ENCODE measurements around the gene MARS1. TPM values are rescaled to one million over a fixed set of nuclear protein-coding genes. Genes with fewer than 3 reads are reported as not detected.

The MARS1 gene
- total RNA-seq, 1 donor from 2014 or later = 350 TPM

GRCh38 chr12:57462251-57462911 is 25.5 kb upstream of the MARS1 start:
- peak; percentile 96 for TF ChIP-seq CTCF (IDR thresholded peaks at IDR 0.05)
- DNase-seq (ENCODE audit: low spot score) = peak; percentile 90
- peaks cover 37% of the 10 kb centered on the region for H3K4me1 Mint-ChIP-seq (ENCODE audit: low read depth)
- peak overlapping the region; percentile 95 for H3K4me3 Mint-ChIP-seq (ENCODE audit: unreplicated experiment)
- no peaks in the 10 kb centered on the region for H3K27me3 Mint-ChIP-seq (ENCODE audit: low read depth)
- no peaks in the 10 kb centered on the region for H3K9me3 Mint-ChIP-seq (ENCODE audit: low read depth)
- H3K36me3 Mint-ChIP-seq (ENCODE audit: low read depth) = no peaks in the 10 kb centered on the region
- peak overlapping the region; percentile 90 for H3K27ac Mint-ChIP-seq (ENCODE audit: unreplicated experiment)

- H3K4me3 Mint-ChIP-seq (ENCODE audit: unreplicated experiment) = peak overlapping the region; percentile 95
- peak overlapping the region; percentile 90 for H3K27ac Mint-ChIP-seq (ENCODE audit: unreplicated experiment)
- H3K36me3 Mint-ChIP-seq (ENCODE audit: low read depth) = peaks cover 2% of the 10 kb centered on the region
- H3K9me3 Mint-ChIP-seq (ENCODE audit: low read depth) = no peaks in the 10 kb centered on the region
- DNase-seq (ENCODE audit: low spot score) = no peak
- H3K27me3 Mint-ChIP-seq (ENCODE audit: low read depth) = no peaks in the 10 kb centered on the region
- peak; percentile 48 for TF ChIP-seq CTCF (IDR thresholded peaks at IDR 0.05)
- H3K4me1 Mint-ChIP-seq (ENCODE audit: low read depth) = peaks cover 33% of the 10 kb centered on the region
Observed at GRCh38 chr12:57462912-57463253, 25.0 kb upstream of the MARS1 start.

- Mint-ChIP-seq H3K36me3 (ENCODE audit: low read depth) (peaks cover 3% of the 10 kb centered on the region), H3K27ac (ENCODE audit: unreplicated experiment) (no peak overlapping the region), H3K9me3 (ENCODE audit: low read depth) (no peaks in the 10 kb centered on the region), H3K4me3 (ENCODE audit: unreplicated experiment) (no peak overlapping the region), H3K4me1 (ENCODE audit: low read depth) (peaks cover 17% of the 10 kb centered on the region), H3K27me3 (ENCODE audit: low read depth) (no peaks in the 10 kb centered on the region)
- no peak for DNase-seq (ENCODE audit: low spot score)
- no peak for TF ChIP-seq CTCF (IDR thresholded peaks at IDR 0.05)
Observed at GRCh38 chr12:57464569-57464968, 23.3 kb upstream of the MARS1 start.

GRCh38 chr12:57465030-57465746 is 22.7 kb upstream of the MARS1 start:
- Mint-ChIP-seq H3K4me3 (ENCODE audit: unreplicated experiment) (no peak overlapping the region), H3K27ac (ENCODE audit: unreplicated experiment) (no peak overlapping the region), H3K27me3 (ENCODE audit: low read depth) (no peaks in the 10 kb centered on the region), H3K9me3 (ENCODE audit: low read depth) (no peaks in the 10 kb centered on the region), H3K4me1 (ENCODE audit: low read depth) (peaks cover 15% of the 10 kb centered on the region), H3K36me3 (ENCODE audit: low read depth) (peaks cover 3% of the 10 kb centered on the region)
- no peak for TF ChIP-seq CTCF (IDR thresholded peaks at IDR 0.05)
- DNase-seq (ENCODE audit: low spot score) = no peak

GRCh38 chr12:57465747-57466505 is 21.9 kb upstream of the MARS1 start:
- Mint-ChIP-seq H3K27ac (ENCODE audit: unreplicated experiment) (no peak overlapping the region), H3K36me3 (ENCODE audit: low read depth) (peaks cover 3% of the 10 kb centered on the region), H3K4me3 (ENCODE audit: unreplicated experiment) (no peak overlapping the region), H3K9me3 (ENCODE audit: low read depth) (no peaks in the 10 kb centered on the region), H3K27me3 (ENCODE audit: low read depth) (no peaks in the 10 kb centered on the region), H3K4me1 (ENCODE audit: low read depth) (peaks cover 10% of the 10 kb centered on the region)
- no peak for DNase-seq (ENCODE audit: low spot score)
- TF ChIP-seq CTCF (IDR thresholded peaks at IDR 0.05) = no peak

Measured in chondrocyte (in vitro differentiated cells).